NCI-H187 treated with DMSO at 0.1 percent for 48 hours (cell line): Measurements from ENCODE around the gene ADAM33.

Source experiments
- DNase-seq: peaks from one replicate; lab custom pipeline; 2025; lab: John Stamatoyannopoulos, UW

Gene ADAM33

DNA sequence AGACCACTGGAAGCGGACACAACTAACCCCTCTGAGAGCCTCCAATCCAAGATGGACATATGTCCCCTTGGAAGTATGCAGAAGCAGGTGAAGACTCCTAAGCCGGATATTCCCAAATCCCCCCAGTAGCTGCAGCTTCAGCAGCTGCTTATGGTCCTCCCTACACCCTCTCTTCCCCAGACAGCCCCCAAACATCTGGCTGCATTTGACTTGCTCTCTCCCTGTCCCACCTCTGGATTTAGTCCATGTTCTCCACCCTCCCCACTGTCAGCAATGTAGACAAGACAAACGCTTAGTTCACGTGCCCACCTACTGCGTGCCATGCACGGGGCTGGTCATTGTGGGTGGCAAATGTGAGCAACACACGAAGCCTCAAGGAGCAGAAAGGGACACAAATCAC, 4.6 kb upstream of the ADAM33 start:
- DNase-seq: no peak

DNA sequence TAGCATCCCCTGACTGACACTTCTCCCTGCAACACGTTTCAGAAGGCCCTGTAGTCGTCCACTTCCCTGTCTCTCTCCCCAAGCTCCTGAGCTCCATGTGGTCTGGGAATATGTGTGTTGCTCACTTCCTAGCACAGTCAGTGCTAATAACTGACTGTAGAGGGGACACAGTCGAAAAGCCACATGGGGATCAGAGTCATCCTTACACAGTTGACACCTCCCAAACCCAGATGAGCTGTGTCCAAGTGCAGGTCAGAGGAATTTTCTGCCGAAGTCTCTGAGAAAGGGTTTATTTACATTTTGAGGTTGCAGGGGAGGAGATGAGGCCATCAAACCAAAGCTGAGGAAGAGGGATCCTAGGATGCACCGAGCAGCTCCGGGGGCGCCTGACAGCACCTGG, 3.5 kb upstream of the ADAM33 start:
- DNase-seq: no peak

DNA sequence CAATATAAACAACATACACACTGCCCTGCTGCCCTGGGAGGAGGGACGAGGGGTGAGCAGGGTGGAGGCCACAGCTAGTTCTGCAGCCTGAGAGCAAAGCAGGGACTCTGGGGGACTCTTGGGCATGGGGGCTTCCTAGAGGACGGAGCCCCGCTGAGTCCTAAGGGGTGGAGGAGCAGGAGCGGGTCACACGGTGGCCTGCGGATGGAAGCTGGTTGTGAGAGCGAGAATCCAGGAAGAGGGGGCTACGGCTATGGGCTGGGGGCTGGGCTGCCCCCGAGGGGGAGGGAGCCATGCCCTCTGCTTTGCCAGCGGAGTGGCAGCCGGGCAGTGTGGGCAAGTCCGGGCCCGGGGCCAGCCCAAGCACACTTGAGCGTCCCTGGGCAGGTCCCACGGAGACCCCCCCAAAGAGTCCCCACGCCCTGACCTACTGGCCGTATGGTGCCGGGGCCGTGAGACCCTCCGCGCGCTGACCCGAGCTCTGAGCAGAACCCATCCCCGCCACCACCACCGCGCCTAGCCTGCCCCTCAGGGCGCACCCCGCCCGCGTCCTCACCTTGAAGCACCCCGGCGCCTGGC, 369 bp downstream of the ADAM33 start:
- no peak for DNase-seq

DNA sequence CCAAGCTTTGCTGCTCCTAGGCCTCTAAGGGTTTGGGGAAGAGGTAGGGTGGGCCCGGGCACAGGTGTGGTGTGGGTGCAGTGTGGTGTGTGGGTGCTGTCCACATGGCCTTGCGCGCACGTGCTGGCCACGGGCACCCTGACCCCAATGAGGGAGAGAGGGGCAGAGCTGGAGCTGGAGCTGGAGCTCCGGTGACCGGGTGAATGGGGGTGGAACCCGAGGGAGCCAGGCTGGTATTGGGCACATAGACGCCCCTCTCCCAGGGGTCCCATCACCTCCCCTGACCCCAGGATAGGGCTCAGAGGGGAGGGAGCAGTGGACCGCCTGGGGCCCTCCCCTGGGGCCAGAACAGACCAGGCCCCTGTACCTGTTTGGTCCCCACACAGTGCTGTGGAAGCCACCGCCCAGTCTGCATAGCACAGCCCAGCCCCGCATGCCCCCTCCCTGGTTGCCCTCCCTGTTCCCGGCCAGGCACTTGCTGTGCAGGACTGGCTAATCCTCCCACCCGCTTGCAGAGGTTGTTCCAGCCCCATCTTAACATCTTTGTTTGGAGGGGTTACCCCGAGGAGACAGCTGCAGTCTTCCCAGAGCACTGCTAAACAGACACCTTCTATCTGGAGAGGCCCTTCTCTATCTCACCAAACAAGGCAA, 984 bp downstream of the ADAM33 start:
- DNase-seq: no peak

DNA sequence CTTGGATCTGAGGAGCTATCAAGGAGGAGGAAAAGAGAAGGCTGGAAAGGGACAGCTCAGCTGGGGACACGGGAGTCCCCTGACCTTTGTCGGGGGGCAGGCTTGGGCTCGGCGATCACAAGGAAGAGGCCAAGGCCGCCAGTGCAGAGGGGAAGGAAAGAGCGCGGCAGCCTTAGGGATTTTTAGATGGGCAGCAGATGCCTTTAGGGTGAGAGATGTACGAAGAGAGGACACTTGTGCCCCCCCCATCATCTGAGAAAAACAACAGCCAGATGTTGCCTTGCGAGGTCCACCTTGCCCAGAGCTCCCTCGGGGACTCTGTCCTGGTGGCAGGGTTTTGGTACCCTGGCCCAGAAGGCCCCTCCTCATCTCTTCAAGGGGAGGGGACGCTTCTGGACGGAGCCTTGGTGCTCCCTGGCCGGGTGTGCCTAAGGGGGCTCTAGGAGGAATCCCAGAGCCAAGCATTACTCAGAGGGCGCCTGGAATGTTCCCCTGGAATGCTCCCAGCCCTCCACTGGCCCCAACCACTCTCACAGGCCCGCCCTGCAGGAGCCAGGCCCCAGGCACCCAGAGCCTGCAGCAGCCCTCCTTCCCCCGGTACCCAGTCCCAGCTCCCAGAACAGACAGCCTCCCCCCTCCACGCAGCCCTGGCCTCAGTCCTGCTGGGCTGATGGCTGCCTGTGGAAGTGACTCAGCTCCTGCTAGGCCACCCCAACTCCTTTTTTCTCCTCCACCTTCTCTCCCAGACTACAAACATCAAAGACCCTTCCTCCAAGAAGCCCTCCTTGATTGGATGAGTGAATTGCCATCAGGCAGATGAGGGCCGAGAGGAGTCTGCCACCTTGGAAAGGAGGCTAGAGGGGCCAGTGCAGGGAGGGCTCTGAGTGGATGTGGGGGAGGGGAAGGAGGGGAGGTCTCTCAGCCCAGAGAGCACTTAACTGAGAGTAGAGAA, 1.8 kb downstream of the ADAM33 start:
- DNase-seq: no peak

DNA sequence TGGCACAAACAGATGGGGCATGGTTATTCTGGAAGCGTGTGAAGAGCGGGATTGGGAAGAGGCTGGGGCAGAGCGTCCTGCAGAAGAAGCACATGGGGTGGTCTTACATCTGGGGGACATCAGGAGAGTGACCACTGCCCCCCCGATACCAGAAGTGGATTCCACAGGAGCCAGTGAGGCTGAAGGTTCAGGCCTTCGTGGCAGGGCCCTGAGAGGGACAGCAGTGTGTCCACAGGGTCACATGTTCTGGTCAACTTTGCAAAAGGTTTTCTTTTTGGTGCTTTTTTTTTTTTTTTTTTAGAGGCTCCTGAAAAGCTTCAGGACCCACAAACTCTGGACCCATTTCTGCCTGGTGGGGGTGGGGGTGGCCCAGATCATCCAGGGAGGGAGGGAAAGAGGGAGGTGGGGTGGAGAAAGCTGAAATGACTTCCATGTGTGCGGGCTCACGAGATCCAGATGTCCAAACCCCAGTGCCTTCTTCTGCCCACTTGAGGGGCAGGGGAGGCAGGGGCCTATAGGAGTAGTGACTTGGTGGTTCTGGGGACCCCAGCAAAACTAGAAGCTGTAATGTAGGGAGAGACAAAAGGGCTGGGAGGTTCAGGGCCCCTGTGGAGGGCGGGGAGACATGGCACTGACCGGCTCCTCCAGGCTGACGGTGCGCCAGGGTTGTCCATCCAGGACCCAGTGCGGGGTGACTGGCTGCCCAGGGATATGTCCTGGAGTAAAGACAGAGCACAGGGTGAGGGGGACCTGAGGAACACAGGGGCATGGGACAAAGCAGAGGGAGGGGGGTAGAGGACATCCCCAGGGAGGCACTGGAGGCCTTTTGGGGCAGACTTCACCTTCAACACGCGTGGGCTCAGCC, 2.7 kb downstream of the ADAM33 start:
- DNase-seq: no peak

DNA sequence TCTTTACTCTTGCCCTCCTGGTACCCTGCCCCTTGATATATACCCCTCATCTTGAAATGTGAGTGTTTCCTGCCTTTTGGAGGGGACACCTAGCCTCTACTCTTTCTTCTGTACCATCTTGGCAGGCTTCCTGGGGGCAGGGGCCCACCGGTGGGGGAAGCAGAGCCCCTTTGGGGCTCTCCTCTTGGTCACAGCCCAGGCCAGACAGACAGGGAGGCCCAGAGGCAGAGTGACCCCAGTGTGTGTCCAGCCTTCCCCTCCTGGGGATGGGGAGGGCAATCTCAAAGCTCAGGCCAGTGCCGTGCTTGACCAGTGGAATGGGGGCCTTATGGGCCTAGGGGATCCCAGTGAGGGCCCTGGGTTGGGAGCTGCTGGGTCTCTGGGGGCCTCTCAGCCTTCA, 3.6 kb downstream of the ADAM33 start:
- DNase-seq: no peak

DNA sequence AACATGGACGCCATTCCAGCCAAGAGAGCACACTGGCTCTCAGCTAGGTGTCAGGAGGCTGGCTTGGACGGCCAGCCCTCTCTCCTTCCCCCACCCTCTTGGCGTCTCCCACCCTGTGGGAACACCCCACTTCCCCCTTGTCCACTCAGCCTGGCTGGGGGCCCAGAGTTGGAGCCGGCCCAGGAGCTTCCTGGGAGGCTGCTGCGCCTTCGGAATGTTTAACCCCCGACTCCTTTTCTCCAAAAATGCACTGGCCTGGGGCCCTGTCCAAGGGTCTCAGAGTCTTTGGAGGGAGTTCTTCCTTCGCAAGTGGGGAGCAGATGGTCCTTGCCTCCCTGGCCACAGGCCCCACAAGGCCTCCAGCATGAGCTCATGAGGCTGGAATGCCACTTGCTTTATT, 4.1 kb downstream of the ADAM33 start:
- DNase-seq: no peak

DNA sequence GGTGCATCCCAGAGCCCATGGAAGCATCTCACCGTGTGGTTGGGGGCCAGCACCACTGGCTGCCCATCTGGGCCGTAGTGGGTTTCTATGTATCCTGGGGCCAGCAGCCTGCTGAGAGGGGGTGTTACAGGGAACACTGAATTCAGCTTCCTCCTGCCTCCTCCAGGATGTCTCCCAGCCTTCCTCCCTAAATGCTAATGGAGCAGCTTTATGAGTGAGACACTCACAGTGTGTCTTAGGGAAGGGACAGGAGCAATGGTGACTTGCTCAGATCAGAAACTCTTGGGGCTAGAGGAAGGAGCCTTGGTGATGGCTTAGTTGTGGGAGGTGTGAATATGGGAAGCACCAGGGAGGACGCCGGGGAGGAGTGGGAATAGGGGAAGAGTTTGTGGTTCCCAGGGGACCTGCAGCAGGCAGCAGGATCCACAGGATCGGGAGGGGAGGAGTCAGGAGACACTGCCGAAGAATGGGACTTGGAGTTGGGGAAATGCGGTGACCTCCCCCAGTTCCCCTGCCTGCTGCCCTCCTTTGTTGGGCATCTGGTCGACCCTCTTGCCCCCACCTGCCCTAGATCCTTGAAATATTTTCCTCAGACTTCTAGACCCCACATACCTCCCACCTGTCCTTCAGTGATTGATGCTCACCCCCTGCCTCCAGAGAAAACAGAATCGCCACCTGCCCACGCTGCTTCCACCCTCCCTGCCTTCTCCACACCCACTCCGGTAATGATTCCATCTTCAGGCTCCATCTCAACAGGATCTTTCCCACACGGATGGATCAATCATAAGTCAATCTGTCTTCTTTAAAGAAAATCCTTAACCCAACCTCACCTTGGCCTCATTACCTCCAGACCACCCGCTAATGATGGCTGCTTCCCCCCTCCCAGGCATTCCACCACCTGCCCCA, 6.6 kb downstream of the ADAM33 start:
- DNase-seq: no peak

DNA sequence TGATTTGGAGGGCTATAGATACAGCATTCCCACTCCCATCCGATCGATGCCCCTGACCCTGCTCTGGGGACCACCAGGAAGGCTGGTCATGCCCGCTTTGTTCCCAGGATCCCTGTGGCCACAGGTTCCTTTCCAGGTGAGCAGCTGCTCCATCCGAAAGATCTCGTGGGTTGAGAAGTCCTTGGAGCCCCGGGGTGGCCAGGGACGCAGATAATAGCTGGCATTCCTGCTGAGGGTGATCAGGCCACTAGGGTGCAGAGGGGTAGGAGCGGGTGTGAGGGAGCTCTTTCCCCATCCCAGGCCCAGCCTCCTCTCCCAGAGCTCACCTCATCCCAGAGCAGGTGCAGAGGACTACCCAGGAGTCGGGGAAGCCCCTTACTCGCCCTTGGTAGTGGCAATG, 7.4 kb downstream of the ADAM33 start:
- no peak for DNase-seq

DNA sequence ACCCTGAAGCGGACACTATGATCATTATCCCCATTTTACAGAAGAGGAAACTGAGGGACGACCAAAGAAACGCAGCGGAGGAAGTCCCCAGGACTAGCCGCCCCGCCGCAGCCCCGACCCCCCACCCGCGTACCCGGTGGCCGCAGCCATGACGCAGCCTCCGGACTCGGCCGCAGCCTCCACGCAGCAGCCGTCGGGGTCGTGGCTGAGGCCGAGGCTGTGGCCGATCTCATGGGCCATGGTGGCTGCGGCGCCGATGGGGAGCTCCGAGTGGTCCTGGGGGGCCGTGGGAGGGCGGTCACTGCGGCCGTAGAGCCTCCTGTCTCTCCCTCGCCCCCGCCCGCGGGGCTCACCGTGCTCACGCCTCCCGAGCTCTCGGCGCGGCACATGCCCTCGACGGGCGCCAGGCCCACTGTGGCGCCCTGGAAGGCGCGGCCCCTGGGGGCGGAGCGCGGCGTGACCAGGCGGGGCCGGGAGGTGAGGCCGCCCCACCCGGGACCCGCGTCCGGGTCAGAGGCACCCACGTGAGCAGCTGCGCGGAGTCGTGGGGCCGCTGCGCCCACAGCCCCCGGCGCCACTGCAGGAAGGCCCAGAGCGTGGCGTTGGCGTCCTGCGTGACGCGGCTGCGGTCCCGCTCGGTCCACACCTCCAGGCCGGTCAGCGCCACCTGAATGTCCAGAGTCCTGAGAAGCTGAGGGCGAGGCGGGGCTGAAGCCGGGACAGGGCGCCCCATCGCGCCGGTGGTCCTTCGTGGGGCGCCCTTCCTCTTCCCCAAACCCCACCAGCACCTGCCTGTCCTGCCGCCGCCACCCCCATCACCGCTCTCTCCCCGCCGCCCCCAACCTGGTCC, 8.4 kb downstream of the ADAM33 start:
- DNase-seq: no peak

DNA sequence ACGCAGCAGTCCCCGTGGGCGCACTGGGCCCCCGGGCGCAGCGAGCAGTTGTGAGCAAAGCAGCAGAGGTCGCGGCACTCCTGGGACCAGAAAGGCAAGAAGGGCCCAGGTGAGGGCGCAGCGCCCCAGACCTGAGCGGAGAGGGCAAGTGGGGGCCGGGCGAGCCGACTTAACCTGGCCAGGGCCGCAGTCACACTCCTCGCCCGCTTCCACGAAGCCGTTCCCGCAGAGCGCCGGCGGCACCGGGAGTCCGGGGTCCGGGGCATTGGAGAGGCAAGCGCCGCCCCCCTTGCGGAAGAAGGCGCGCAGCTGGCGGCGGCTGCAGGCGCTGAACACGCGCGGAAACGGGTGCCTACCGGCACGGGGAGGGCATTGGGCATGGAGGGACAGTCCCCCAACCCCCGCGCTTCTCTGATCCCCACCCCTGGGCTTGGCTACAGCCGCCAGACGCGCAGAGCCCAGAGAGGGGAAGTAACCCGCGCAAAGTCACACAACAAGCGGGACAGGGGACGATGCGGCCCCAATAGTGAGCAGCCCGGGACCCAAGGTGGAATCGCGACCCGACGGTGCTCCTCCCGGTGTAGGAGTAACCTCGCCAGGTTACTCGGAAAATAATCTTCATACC, 9.2 kb downstream of the ADAM33 start:
- DNase-seq: no peak

DNA sequence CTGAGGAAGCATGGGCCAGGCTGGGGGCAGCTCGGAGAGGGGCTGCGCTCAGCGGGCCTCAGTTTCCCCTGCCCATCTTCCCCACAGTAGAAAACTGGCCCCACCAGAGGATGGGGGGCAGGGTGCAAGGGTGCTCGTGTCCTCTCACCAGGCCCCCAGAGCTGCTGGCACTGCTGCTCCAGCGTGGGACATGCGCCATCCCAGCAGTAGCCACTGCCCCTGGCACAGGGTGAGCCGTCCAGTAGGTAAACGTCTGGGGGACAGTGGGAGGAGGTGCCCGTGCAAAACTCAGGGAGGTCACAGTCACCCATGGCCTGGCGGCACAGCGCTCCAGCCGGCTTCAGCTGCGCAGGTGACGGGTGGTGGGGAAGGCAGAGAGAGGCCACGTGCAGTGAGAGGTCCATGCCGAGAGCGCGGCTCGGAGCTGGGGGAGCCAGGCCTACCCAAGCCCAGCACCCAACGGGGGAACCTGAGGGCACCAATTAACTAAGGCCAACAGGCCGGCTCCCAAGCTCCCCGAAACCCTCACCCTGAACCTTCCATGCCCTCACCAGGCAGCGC, 9.7 kb downstream of the ADAM33 start:
- no peak for DNase-seq

DNA sequence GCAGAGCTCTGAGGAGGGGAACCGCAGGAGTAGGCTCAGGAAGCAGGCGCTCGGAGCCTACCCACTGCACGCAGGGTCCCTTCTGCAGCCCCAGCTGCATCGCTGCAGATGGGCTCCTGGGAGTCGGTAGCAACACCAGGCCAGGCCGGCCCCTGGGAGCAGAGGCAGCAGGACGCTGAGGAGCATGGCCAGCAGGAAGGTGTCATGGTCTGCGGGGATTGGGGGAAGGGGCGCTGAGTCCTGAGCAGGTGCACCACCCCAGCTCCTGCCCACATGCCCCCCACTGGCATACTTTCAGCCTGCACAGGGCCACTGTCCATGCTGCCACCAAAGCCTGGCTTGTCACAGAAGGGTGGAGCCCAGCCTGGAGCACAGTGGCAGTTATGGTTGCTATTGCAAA, 10.9 kb downstream of the ADAM33 start:
- DNase-seq: no peak

DNA sequence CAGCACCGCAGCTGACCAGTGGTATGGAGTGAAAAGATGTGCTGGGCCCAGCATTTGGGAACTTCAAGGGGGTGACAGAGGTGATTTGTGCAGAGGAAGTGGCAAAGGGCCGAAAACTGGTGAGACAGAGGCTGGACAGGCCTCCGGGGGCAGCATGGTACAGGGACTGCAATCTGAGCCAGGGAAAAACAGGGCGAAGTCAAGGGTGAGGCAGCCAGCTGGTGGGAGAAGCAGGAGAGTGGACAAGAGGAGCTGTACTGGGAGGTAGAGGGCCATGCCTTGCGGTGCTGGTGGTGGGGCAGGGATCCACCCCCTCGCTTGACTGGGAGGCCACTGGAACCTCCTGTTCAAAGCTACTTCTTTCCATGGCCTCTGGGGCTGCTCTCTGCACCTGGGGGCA, 11.3 kb downstream of the ADAM33 start:
- DNase-seq: no peak

DNA sequence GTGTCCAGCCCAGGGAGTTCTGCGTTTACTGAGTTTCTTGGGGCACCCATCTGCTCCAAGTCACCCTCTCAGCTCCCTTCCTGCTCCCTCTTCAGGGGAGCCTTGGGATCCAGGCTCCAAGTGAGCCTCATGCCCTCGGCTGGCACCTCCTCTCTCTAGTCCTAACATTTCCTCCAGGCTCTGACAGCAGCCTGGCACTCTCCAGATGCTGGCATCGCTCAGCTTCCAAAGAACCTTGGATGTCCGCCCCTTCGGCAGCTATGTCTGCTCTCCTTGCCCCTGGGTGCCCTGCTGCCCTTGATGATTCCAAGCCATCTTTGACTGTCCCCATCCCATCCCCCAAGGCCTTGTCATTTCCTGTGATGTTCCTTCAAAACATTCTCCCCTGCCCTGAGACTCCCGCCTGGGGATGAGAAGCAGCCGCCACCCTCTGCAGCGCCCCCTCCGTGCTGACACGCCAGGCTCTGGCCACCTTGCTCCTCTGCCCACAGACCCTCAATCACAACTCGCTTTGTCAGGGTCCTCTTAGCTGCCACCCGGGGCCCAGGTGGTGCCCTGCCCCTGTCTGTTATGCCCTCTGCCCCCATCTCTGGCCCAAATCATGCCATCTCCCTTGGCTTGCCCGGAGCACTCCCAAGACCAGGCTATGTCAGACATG, 12.0 kb downstream of the ADAM33 start:
- no peak for DNase-seq

DNA sequence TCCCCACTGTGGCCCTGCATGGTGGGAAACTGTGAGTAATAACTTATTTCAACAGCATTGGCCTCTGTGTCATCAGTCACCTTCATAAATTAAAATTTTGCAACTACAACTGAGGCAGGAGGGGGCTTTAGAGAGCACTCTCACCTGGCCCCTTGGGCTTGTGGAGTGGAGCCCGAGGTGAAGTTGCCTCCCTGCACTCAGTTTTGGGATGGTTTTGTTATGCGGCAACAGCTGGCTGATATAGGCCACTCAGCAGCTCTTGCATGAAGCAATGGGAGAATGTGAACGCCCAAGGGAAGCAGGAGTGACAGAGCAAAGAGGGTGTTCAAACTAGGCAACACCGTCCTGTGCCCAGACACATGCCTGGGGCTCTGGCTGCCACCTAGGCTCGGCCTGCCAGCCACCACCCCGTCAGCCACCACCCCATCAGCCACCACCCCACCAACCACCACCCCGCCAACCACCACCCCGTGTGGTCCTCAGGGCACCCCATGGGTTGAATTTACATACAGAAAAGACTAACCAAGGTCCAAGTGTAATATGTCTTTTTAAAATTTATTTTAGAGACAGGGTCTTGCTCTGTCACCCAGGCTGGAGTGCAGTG, 14.3 kb downstream of the ADAM33 start:
- DNase-seq: no peak

DNA sequence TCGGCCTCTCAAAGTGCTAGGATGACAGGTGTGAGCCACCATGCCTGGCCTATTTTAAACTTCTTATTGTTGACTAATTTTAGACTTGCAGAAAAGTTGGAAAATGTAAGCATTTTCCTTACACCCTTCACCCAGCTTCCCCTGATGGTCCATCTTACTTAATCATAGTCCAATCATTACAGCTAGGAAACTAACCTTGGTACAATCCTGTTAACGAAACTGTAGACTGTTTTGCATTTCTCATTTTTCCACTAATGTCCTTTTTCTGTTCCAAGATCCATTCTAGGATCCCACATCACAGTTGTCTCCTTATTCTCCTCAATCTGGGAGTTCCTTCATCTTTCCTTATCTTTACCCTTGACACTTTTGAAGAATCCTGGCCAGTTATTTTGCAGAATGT, 18.0 kb downstream of the ADAM33 start:
- DNase-seq: no peak
